ENCODE data around the gene WDR86. TPM values are rescaled to one million over a fixed set of nuclear protein-coding genes. Genes with fewer than 3 reads are reported as not detected.

Gene WDR86
- total RNA-seq, 6 donors from 2014 or later = 1.1 to 17.4 (median 3.9) TPM

- DNase-seq = peak in 1 of 2 donors; percentile 39
- no peak for ATAC-seq (ENCODE audit: low FRiP score in 2 of 2)
- Histone ChIP-seq H3K9me3 (no peaks in the 10 kb centered on the region), H3K4me1 (peaks cover 25 to 43% (median 36%) of the 10 kb centered on the region in 4 donors), H3K27me3 (peaks cover 0 to 28% (median 18%) of the 10 kb centered on the region in 4 donors), H3K36me3 (no peaks in the 10 kb centered on the region), H3K27ac (no peak overlapping the region), H3K4me3 (no peak overlapping the region)
- 92 to 93% methylated on average over 22 to 24 of the region's 24 CpGs for WGBS, 2 donors
- no peak for TF ChIP-seq EP300 (IDR thresholded peaks at IDR 0.05)
- TF ChIP-seq POLR2AphosphoS5 (IDR thresholded peaks at IDR 0.05) = no peak
- TF ChIP-seq CTCF (IDR thresholded peaks at IDR 0.05) = no peak
- TF ChIP-seq POLR2A (IDR thresholded peaks at IDR 0.05) = no peak
Measured at GRCh38 chr7:151406051-151406875, 3.6 kb downstream of the WDR86 start.

- 93 to 94% methylated on average over 4 to 10 of the region's 10 CpGs for WGBS, 2 donors
- Histone ChIP-seq H3K27me3 (peaks cover 0 to 22% (median 15%) of the 10 kb centered on the region in 4 donors), H3K4me1 (peaks cover 25 to 40% (median 34%) of the 10 kb centered on the region in 4 donors), H3K4me3 (no peak overlapping the region), H3K36me3 (no peaks in the 10 kb centered on the region), H3K9me3 (no peaks in the 10 kb centered on the region), H3K27ac (no peak overlapping the region)
- ATAC-seq (ENCODE audit: low FRiP score in 2 of 2) = no peak
- no peak for DNase-seq
- TF ChIP-seq POLR2AphosphoS5 (IDR thresholded peaks at IDR 0.05) (no peak), POLR2A (IDR thresholded peaks at IDR 0.05) (no peak), CTCF (IDR thresholded peaks at IDR 0.05) (no peak), EP300 (IDR thresholded peaks at IDR 0.05) (no peak)
Measured at GRCh38 chr7:151405588-151405987, 4.2 kb downstream of the WDR86 start.

GRCh38 chr7:151405056-151405455 lies 4.8 kb downstream of the WDR86 start:
- TF ChIP-seq EP300 (IDR thresholded peaks at IDR 0.05) = no peak
- ATAC-seq (ENCODE audit: low FRiP score in 2 of 2) (no peak), DNase-seq (peak in 1 of 2 donors; percentile 29)
- Histone ChIP-seq H3K36me3 (no peaks in the 10 kb centered on the region), H3K4me3 (no peak overlapping the region), H3K4me1 (peaks cover 19 to 35% (median 29%) of the 10 kb centered on the region in 4 donors), H3K9me3 (no peaks in the 10 kb centered on the region), H3K27ac (no peak overlapping the region), H3K27me3 (peaks cover 0 to 16% (median 13%) of the 10 kb centered on the region in 4 donors)
- 49 to 75% methylated on average over 6 to 9 of the region's 9 CpGs for WGBS, 2 donors

- Histone ChIP-seq H3K36me3 (no peaks in the 10 kb centered on the region), H3K27ac (no peak overlapping the region), H3K27me3 (peaks cover 0 to 10% (median 8%) of the 10 kb centered on the region in 4 donors), H3K9me3 (no peaks in the 10 kb centered on the region), H3K4me3 (no peak overlapping the region), H3K4me1 (peaks cover 13 to 28% (median 22%) of the 10 kb centered on the region in 4 donors)
- DNase-seq (peak; percentile 59 to 73), ATAC-seq (ENCODE audit: low FRiP score in 2 of 2) (peak in 1 of 2 donors; percentile 89)
- 62 to 79% methylated on average over 17 to 18 of the region's 18 CpGs for WGBS, 2 donors
- TF ChIP-seq POLR2A (IDR thresholded peaks at IDR 0.05) (no peak), EP300 (IDR thresholded peaks at IDR 0.05) (no peak), CTCF (IDR thresholded peaks at IDR 0.05) (no peak), POLR2AphosphoS5 (IDR thresholded peaks at IDR 0.05) (peak in 1 of 2 donors; percentile 23)
Measured at GRCh38 chr7:151404216-151405011, 5.4 kb downstream of the WDR86 start.

GRCh38 chr7:151403764-151404163 lies 6.1 kb downstream of the WDR86 start:
- ATAC-seq (ENCODE audit: low FRiP score in 2 of 2) = no peak
- H3K27ac ChIP-seq = no peak overlapping the region
- 80 to 83% methylated on average over 9 of the region's 9 CpGs for WGBS, 2 donors
- DNase-seq = no peak
- H3K4me3 ChIP-seq = no peak overlapping the region
- H3K27me3 ChIP-seq = peaks cover 0 to 3% (median 2%) of the 10 kb centered on the region in 4 donors
- peaks cover 8 to 22% (median 16%) of the 10 kb centered on the region in 4 donors for H3K4me1 ChIP-seq
- no peaks in the 10 kb centered on the region for H3K36me3 ChIP-seq
- H3K9me3 ChIP-seq = no peaks in the 10 kb centered on the region
- no peak for TF ChIP-seq POLR2AphosphoS5 (IDR thresholded peaks at IDR 0.05)
- no peak for TF ChIP-seq POLR2A (IDR thresholded peaks at IDR 0.05)
- TF ChIP-seq EP300 (IDR thresholded peaks at IDR 0.05) = no peak
- TF ChIP-seq CTCF (IDR thresholded peaks at IDR 0.05) = no peak

All from upper lobe of left lung (tissue), 6 donors.